Non-pigmented ciliary epithelial cell (primary cell): ENCODE measurements around the gene SALL3.

Experiments used
- DNase-seq: peaks from one replicate; pipeline ENCODE4 v3.0.0-alpha.2; 2010; ENCODE audit warnings: low read depth

The SALL3 gene

GRCh38 chr18:79006106-79006795, 26.6 kb downstream of the SALL3 start:
- DNase-seq: no peak

GRCh38 chr18:79007440-79007839, 27.8 kb downstream of the SALL3 start:
- no peak for DNase-seq

GRCh38 chr18:79008356-79008940, 28.8 kb downstream of the SALL3 start:
- DNase-seq: no peak

DNA sequence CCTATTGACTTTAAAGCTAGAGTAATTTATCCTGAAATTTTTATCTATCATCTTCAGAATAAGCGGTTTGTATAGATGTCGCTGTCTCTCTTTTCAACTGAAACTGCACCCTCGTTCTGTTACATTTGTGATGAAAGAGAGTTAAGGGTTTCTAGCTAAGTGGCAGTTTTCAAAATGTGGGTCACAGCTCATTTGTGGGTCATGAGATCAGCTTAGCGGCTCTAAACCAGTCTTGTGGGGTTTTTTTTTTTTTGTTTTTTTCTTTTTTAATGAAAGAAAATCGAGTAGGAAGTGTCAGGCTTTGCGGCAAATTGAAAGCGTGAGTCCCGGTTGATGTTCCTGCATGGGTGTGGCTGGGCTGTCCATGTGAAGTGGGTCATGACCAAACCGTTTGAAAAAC, 31.2 kb downstream of the SALL3 start:
- DNase-seq: no peak

GRCh38 chr18:79011300-79011870, 31.8 kb downstream of the SALL3 start:
- DNase-seq: no peak

- no peak for DNase-seq
Measured at GRCh38 chr18:79013869-79014268, 34.3 kb downstream of the SALL3 start.

DNA sequence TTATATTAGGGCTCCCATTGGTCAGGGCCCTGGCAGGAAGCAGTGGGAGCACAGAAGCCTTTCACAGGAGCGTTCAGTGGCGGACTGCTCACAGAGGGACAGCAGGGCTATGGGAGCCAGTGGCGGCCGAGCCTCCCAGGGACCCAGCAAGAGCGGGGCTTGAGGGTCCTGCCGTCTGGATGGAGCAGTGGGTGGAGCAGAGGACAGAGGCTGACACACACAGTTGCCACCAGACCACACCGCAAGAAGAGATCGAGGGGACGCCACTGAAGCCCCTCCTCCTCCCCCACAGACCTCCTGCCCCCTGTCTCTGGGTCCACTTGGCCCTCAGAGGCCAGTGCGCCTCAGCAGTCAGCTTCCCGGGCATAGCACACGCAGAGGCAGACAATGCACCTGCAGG, 39.3 kb downstream of the SALL3 start:
- DNase-seq: no peak

DNA sequence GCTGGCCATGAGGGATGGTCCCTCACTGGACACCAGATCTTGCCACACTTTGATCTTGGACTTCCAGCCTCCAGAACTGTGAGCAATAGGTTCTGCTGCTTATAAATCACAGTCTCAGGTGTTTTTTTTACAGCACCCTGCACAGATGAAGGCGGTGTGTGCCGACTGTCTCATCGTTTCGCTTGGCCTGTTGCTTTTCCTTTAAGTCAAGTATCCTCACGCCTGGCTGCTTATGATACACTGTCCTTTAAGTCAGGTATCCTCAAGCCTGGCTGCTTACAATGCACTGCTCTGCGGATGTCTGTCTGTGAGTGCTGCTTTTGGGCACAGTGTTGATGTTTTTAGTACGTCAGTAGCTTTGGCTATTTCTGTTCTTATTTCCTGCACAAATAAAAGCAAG, 40.3 kb downstream of the SALL3 start:
- DNase-seq: no peak

- no peak for DNase-seq
Measured at GRCh38 chr18:79022603-79023002, 43.0 kb downstream of the SALL3 start.

GRCh38 chr18:79026491-79026890, 46.9 kb downstream of the SALL3 start:
- no peak for DNase-seq

DNA sequence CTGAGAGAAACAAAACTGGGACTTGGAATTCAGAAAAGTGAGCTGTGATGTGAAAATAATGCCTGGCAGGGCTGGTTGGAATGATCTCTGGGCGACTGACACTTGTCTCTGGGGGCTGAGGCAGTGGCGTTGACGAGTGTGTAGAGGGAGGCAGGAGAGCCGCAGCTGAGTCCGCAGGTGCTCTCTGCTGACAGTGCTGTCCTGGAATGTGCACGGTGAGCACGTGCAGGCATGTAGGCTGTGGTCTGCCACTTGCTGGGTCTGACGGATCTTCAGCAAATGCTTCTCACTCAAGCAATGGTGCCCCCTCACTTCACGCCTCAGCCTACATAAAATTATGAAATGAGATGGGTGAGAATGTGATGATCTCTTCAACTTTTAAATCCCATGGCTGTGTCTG, 51.1 kb downstream of the SALL3 start:
- DNase-seq: no peak

- DNase-seq: no peak
Measured at GRCh38 chr18:79042276-79042675, 62.7 kb downstream of the SALL3 start.

GRCh38 chr18:79043288-79043687, 63.7 kb downstream of the SALL3 start:
- DNase-seq: no peak

DNA sequence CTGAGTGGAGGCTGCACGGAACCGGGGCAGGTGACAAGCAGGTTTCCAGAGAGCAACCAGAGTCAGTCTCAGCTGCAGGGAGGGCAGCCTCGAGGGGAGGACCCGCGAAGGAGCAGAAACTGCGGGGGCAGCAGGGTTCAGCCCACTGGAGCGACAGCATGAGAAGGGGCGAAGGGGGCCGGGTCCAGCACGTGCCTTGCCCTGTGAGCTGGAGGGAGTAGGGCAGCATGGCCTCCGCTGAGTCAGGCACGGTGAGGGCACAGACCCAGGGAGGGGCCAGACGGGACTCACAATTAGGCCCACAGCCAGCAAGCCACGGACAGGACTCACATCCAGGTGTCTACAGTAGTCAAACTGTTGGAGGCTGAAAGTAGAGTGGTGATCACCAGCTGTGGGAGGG, 66.9 kb downstream of the SALL3 start:
- DNase-seq: no peak

- no peak for DNase-seq
Measured at GRCh38 chr18:79047556-79048244, 68.1 kb downstream of the SALL3 start.

DNA sequence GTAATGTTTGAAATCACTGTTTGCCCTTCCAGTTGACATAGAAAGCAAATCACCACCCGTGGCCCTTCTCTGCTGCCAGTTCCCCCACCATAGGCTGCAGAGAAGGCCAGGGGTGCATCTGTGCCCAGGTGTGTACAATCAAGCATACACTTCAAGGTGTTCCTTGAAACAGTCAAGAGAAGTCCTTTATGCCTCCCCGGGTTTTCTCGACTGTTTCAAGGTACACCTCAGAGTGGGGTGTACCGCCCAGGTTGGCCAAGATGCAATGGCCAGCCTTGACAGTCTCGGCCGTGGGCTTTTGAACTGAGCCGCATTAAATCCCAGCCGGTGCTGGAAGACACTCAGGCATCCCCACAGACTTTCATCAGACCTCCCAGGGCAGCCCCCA, 68.6 kb downstream of the SALL3 start:
- no peak for DNase-seq

DNA sequence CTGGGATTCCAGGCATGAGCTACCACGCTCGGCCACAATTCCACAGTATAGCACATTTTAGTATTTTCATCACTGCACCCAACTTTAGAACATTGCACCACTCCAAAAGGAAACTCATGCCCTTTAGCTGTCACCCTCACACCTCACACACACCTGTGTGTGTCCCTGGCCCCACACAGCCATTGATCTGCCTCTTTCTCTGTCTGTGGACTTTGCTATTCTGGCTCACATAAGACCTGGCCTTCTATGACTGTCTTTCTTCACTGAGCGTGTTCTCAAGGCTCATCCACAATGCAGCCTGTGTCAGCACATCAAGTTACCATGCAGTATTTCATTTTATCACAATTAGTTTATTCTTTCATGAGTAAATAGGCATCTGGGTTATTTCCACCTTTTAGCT, 69.9 kb downstream of the SALL3 start:
- no peak for DNase-seq
